CD14-positive monocyte (primary cell): ENCODE measurements around the gene TTC7B. TPM values are rescaled to one million over a fixed set of nuclear protein-coding genes. Genes with fewer than 3 reads are reported as not detected.
A peak's percentile ranks its signal among the peaks of the same experiment; 100 is the strongest.

ENCODE experiments used
- DNase-seq, 3 donors: peaks; one replicate each; pipeline ENCODE4 v3.0.0-alpha.2; 2011 to 2022
- H2AFZ ChIP-seq: 2 replicates; pipeline ENCODE4 v1.6.0; 2012; ENCODE audit warnings: mild to moderate bottlenecking, low read depth, low read length, inconsistent platforms; ENCODE audit not compliant: insufficient read depth, poor library complexity, severe bottlenecking
- H3K27ac ChIP-seq, 2 donors: 1 replicate in 1 of 2; 2 replicates in 1 of 2; pipeline ENCODE4 v1.5.1; 2012 to 2013; ENCODE audit warnings: low read length in 2 of 2, control low read depth in 1 of 2, inconsistent platforms in 1 of 2, low read depth in 1 of 2, mild to moderate bottlenecking in 1 of 2
- H3K27me3 ChIP-seq, 2 donors: one replicate each; pipeline versions ENCODE4 v1.6.0 to v1.6.1; 2011 to 2013; ENCODE audit warnings: low read length in 2 of 2; ENCODE audit not compliant: control insufficient read depth in 2 of 2, insufficient read depth in 2 of 2
- H3K36me3 ChIP-seq, 2 donors: replicated peaks in 1 of 2; 1 replicate in 1 of 2; 2 replicates in 1 of 2; pipeline versions ENCODE4 v1.5.1 to v1.6.1; 2012 to 2013; ENCODE audit warnings: low read length in 2 of 2, control low read depth in 1 of 2, inconsistent platforms in 1 of 2, mild to moderate bottlenecking in 1 of 2; ENCODE audit not compliant: insufficient read depth in 2 of 2, control insufficient read depth in 1 of 2
- H3K4me1 ChIP-seq, 2 donors: 1 replicate in 1 of 2; 2 replicates in 1 of 2; pipeline versions ENCODE4 v1.5.1 to v1.6.1; 2012 to 2013; ENCODE audit warnings: low read length in 2 of 2, control low read depth in 1 of 2, inconsistent platforms in 1 of 2, mild to moderate bottlenecking in 1 of 2, moderate library complexity in 1 of 2; ENCODE audit not compliant: insufficient read depth in 2 of 2, control insufficient read depth in 1 of 2
- H3K4me2 ChIP-seq: replicated peaks from 2 replicates; pipeline ENCODE3; 2012; ENCODE audit warnings: low read length, moderate library complexity, mild to moderate bottlenecking; ENCODE audit not compliant: poor library complexity, severe bottlenecking; ENCODE audit errors: extremely low read depth
- H3K4me3 ChIP-seq, 3 experiments: fragments of 200-600 bp in 1 of 3; sonication (generic) in 1 of 3; replicated peaks in 1 of 3; 1 replicate in 2 of 3; 2 replicates in 1 of 3; pipeline ENCODE4 v1.5.1; 2011 to 2013; ENCODE audit warnings: low read length in 3 of 3, mild to moderate bottlenecking in 3 of 3, control low read depth in 2 of 3, low read depth in 2 of 3, inconsistent platforms in 1 of 3, moderate library complexity in 1 of 3
- H3K79me2 ChIP-seq: 2 replicates; pipeline ENCODE4 v1.6.0; 2012; ENCODE audit warnings: mild to moderate bottlenecking, control low read depth, inconsistent platforms, low read length, moderate library complexity; ENCODE audit not compliant: insufficient read depth
- H3K9ac ChIP-seq: 2 replicates; pipeline ENCODE4 v1.6.0; 2017; ENCODE audit warnings: low read length, mild to moderate bottlenecking; ENCODE audit not compliant: insufficient read depth, poor library complexity, severe bottlenecking
- H3K9me3 ChIP-seq, 2 donors: replicated peaks in 1 of 2; 1 replicate in 1 of 2; 2 replicates in 1 of 2; pipeline versions ENCODE4 v1.5.1 to v1.6.1; 2012 to 2013; ENCODE audit warnings: low read length in 2 of 2, control low read depth in 1 of 2; ENCODE audit not compliant: control insufficient read depth in 1 of 2, insufficient read depth in 1 of 2
- H4K20me1 ChIP-seq: 2 replicates; pipeline ENCODE4 v1.6.0; 2012; ENCODE audit warnings: mild to moderate bottlenecking, low read length, control low read depth, moderate library complexity; ENCODE audit not compliant: insufficient read depth
- H3K27ac Mint-ChIP-seq, 7 donors: one replicate each; pipeline ENCODE4 v1.8.0; 2020; ENCODE audit warnings: mild to moderate bottlenecking in 7 of 7, mixed read lengths in 7 of 7, moderate library complexity in 6 of 7, inconsistent platforms in 2 of 7
- H3K27me3 Mint-ChIP-seq, 3 donors: one replicate each; pipeline ENCODE4 v1.8.0; 2021 to 2022; ENCODE audit warnings: low read depth in 3 of 3, mild to moderate bottlenecking in 3 of 3, mixed read lengths in 3 of 3, moderate library complexity in 3 of 3, inconsistent platforms in 1 of 3
- H3K36me3 Mint-ChIP-seq, 2 donors: one replicate each; pipeline ENCODE4 v1.8.0; 2020; ENCODE audit warnings: mixed read lengths in 2 of 2, inconsistent platforms in 1 of 2, mild to moderate bottlenecking in 1 of 2
- H3K4me1 Mint-ChIP-seq: one replicate; pipeline ENCODE4 v1.8.0; 2020; ENCODE audit warnings: mild to moderate bottlenecking, mixed read lengths
- H3K4me3 Mint-ChIP-seq, 2 donors: one replicate each; pipeline ENCODE4 v1.8.0; 2020; ENCODE audit warnings: mild to moderate bottlenecking in 2 of 2, mixed read lengths in 2 of 2, moderate library complexity in 1 of 2
- H3K9me3 Mint-ChIP-seq, 7 donors: one replicate each; pipeline ENCODE4 v1.8.0; 2020 to 2022; ENCODE audit warnings: mixed read lengths in 7 of 7, mild to moderate bottlenecking in 6 of 7, moderate library complexity in 6 of 7, inconsistent platforms in 2 of 7
- WGBS: methylation state at CpG from one replicate; pipeline ENCODE4 v1.1.5; 2013; ENCODE audit warnings: missing lambda C conversion rate; ENCODE audit not compliant: insufficient coverage; 5-methylcytosine and 5-hydroxymethylcytosine counted together
- intact Hi-C, 2 donors: fragments of 100-400 bp; cut with micrococcal nuclease; formaldehyde crosslinking; loops; one replicate each; pipeline versions ENCODE4 v1.15.0 to v1.15.1; 2023
- polyA plus RNA-seq, 3 donors: library from polyadenylated mRNA; depleted of rRNA in 1 of 3; unstranded in 2 of 3; stranded (reverse) in 1 of 3; fragments of 300-500 nt in 2 of 3; fragments of >200 nt in 1 of 3; fragmentation: Illumina TruSeq in 2 of 3; gene quantifications; 1 replicate in 2 of 3; 2 replicates in 1 of 3; pipeline ENCODE4 v1.2.3, GENCODE V29; 2012 to 2021
- TF ChIP-seq, protein P1 (sequence below): fragments of 200-600 bp; IDR thresholded peaks from one replicate; pipeline ENCODE4 v1.8.0; 2022; ENCODE audit warnings: antibody characterized with exemption, mild to moderate bottlenecking

The TTC7B gene
- polyA plus RNA-seq, 3 donors, result 0.87 to 2.6 (median 1.2) TPM

DNA sequence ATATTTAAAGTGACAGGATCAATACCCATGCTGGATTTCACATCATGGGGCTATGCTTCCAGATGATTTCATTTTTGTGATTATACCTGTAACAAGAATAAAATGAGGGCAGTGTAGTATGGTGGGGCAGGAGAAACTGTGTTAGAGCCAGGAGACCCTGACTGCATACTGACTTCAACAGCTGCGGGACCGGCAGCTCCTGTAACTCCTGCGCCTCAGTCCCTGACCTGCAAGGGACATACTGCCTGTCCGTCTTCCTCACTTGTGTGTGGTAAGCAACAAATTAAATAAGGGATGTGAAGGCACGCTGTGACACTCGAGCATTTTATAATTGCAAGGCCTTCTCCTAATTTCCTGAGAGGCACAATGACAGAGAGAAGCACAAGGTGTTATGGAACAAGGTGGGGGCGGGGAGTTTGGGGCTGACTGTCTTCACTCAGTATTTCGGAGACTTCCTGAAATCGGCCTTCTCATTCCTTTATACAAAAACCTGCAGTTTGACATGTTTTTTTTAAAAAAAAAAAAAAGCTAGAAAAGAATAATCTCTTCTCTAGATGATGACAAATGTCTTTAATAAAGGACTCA is 164.2 kb downstream of the TTC7B start:
- no peak overlapping the region for H3K4me3 Mint-ChIP-seq
- H3K36me3 Mint-ChIP-seq, result peaks cover 2 to 9% of the 10 kb centered on the region in 2 donors
- no peaks in the 10 kb centered on the region for H3K9me3 Mint-ChIP-seq
- peaks cover 11 to 34% of the 10 kb centered on the region in 2 donors for H3K4me1 ChIP-seq
- no peak overlapping the region for H3K27ac ChIP-seq
- intact Hi-C loops, result loop anchor here in 1 of 2 donors (10.0 kb wide), 1 partner anchor 47 kb away; no protein-coding TSS in a partner anchor
- no peak overlapping the region for H2AFZ ChIP-seq
- H3K27me3 Mint-ChIP-seq, result peaks cover 0 to 4% (median 2%) of the 10 kb centered on the region in 3 donors
- H3K4me3 ChIP-seq, result no peak overlapping the region
- TF ChIP-seq, protein P1, sequence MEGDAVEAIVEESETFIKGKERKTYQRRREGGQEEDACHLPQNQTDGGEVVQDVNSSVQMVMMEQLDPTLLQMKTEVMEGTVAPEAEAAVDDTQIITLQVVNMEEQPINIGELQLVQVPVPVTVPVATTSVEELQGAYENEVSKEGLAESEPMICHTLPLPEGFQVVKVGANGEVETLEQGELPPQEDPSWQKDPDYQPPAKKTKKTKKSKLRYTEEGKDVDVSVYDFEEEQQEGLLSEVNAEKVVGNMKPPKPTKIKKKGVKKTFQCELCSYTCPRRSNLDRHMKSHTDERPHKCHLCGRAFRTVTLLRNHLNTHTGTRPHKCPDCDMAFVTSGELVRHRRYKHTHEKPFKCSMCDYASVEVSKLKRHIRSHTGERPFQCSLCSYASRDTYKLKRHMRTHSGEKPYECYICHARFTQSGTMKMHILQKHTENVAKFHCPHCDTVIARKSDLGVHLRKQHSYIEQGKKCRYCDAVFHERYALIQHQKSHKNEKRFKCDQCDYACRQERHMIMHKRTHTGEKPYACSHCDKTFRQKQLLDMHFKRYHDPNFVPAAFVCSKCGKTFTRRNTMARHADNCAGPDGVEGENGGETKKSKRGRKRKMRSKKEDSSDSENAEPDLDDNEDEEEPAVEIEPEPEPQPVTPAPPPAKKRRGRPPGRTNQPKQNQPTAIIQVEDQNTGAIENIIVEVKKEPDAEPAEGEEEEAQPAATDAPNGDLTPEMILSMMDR, result no peak
- no peak overlapping the region for H3K27ac Mint-ChIP-seq
- no peaks in the 10 kb centered on the region for H3K79me2 ChIP-seq
- no peaks in the 10 kb centered on the region for H3K9me3 ChIP-seq
- H3K4me1 Mint-ChIP-seq, result peaks cover 30% of the 10 kb centered on the region
- H3K27me3 ChIP-seq, result no peaks in the 10 kb centered on the region
- 100% methylated on average over 5 of the region's 9 CpGs for WGBS
- H4K20me1 ChIP-seq, result no peaks in the 10 kb centered on the region
- H3K36me3 ChIP-seq, result no peaks in the 10 kb centered on the region
- no peak overlapping the region for H3K9ac ChIP-seq
- no peak overlapping the region for H3K4me2 ChIP-seq
- DNase-seq, result no peak

DNA sequence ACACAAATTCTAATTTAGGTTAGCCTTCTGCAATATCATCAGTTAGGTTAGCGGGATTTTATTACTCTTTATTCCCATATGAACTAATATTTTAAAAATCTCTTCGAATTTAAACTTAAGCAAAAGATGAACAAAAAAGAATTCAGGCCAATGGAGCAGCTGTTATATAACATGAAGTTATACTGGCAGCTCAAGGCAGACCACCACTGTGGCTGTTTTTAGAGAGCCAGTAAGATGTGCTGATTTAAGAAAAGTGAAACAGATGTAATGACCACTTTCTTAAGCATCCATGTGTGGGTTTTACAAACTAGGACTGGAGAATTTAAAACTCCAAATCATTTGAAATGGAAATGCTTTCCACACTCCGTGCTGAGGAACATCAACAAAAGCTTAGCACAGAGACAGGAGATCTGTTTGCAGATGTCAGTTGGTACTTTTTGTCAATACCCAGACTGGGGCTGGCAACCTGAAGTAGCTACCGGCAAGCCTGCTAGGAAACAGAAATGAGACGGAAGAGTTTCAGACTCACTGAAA is 164.9 kb downstream of the TTC7B start:
- no peak overlapping the region for H3K9ac ChIP-seq
- no peaks in the 10 kb centered on the region for H3K9me3 Mint-ChIP-seq
- peaks cover 11 to 38% of the 10 kb centered on the region in 2 donors for H3K4me1 ChIP-seq
- H3K4me3 Mint-ChIP-seq, result no peak overlapping the region
- no peak overlapping the region for H3K27ac ChIP-seq
- H3K79me2 ChIP-seq, result no peaks in the 10 kb centered on the region
- intact Hi-C loops, result loop anchor here in 1 of 2 donors (10.0 kb wide), 1 partner anchor 47 kb away; no protein-coding TSS in a partner anchor
- H3K27me3 ChIP-seq, result no peaks in the 10 kb centered on the region
- no peak overlapping the region for H3K4me2 ChIP-seq
- H3K4me1 Mint-ChIP-seq, result peaks cover 37% of the 10 kb centered on the region
- no peak for DNase-seq
- H2AFZ ChIP-seq, result no peak overlapping the region
- WGBS, result 87% methylated on average over 3 of the region's 5 CpGs
- peaks cover 0 to 2% (median 2%) of the 10 kb centered on the region in 3 donors for H3K27me3 Mint-ChIP-seq
- H3K36me3 Mint-ChIP-seq, result peaks cover 0 to 9% of the 10 kb centered on the region in 2 donors
- H3K9me3 ChIP-seq, result no peaks in the 10 kb centered on the region
- H3K36me3 ChIP-seq, result no peaks in the 10 kb centered on the region
- no peak overlapping the region for H3K4me3 ChIP-seq
- H4K20me1 ChIP-seq, result no peaks in the 10 kb centered on the region
- TF ChIP-seq, protein P1, result no peak
- H3K27ac Mint-ChIP-seq, result peak overlapping the region in 1 of 7 donors; percentile 46
